ENCODE results near the gene RABL6.
"Not testable (repeated sequence)": the region's sequence is repeated elsewhere in the genome, so short reads cannot be mapped to it uniquely, and the experiment has no call there.

The RABL6 gene

GRCh38 chr9:136833381-136834048 lies 25.8 kb downstream of the RABL6 start:
- not testable (repeated sequence) for H3K4me3 ChIP-seq (ENCODE audit: low read depth, low read length)

- H3K4me3 ChIP-seq (ENCODE audit: low read depth, low read length), result no peak overlapping the region
These were observed 27.6 kb downstream of the RABL6 start for GRCh38 chr9:136835162-136835931.

GRCh38 chr9:136835932-136836904 lies 28.5 kb downstream of the RABL6 start:
- H3K4me3 ChIP-seq (ENCODE audit: low read depth, low read length), result no peak overlapping the region

- H3K4me3 ChIP-seq (ENCODE audit: low read depth, low read length), result no peak overlapping the region
These were observed 29.6 kb downstream of the RABL6 start for GRCh38 chr9:136837146-136837855.

- H3K4me3 ChIP-seq (ENCODE audit: low read depth, low read length), result not testable (repeated sequence)
These were observed 30.1 kb downstream of the RABL6 start for GRCh38 chr9:136837856-136838277.

- no peak overlapping the region for H3K4me3 ChIP-seq (ENCODE audit: low read depth, low read length)
These were observed 30.8 kb downstream of the RABL6 start for GRCh38 chr9:136838314-136839228.

GRCh38 chr9:136839229-136840139 lies 31.7 kb downstream of the RABL6 start:
- no peak overlapping the region for H3K4me3 ChIP-seq (ENCODE audit: low read depth, low read length)

GRCh38 chr9:136840140-136840876 lies 32.6 kb downstream of the RABL6 start:
- H3K4me3 ChIP-seq (ENCODE audit: low read depth, low read length), result no peak overlapping the region

GRCh38 chr9:136840877-136841645 lies 33.3 kb downstream of the RABL6 start:
- no peak overlapping the region for H3K4me3 ChIP-seq (ENCODE audit: low read depth, low read length)

GRCh38 chr9:136841646-136842379 lies 34.1 kb downstream of the RABL6 start:
- not testable (repeated sequence) for H3K4me3 ChIP-seq (ENCODE audit: low read depth, low read length)

GRCh38 chr9:136842380-136842948 lies 34.7 kb downstream of the RABL6 start, which contains the start of gene AJM1:
AJM1 (plus strand) TSS chr9:136842478; CDS start chr9:136844415, 1,937 bp downstream.
- H3K4me3 ChIP-seq (ENCODE audit: low read depth, low read length), result not testable (repeated sequence)

- H3K4me3 ChIP-seq (ENCODE audit: low read depth, low read length), result not testable (repeated sequence)
These were observed 35.5 kb downstream of the RABL6 start for GRCh38 chr9:136843159-136843800.

GRCh38 chr9:136843801-136844740 lies 36.3 kb downstream of the RABL6 start:
- H3K4me3 ChIP-seq (ENCODE audit: low read depth, low read length), result not testable (repeated sequence)

- no peak overlapping the region for H3K4me3 ChIP-seq (ENCODE audit: low read depth, low read length)
These were observed 37.2 kb downstream of the RABL6 start for GRCh38 chr9:136844761-136845464.
